CD4-positive, alpha-beta T cell treated with Interferon alpha-2 for 1 hour (primary cell): Measurements from ENCODE around the gene NOA1.

Experiments
- DNase-seq, 2 donors: peaks; one replicate each; pipeline ENCODE4 v3.0.0-alpha.2; 2020 to 2022

NOA1 gene

GRCh38 chr4:56977321-56978012 is at the start of gene NOA1:
NOA1 (minus strand) TSS chr4:56977606; CDS start chr4:56977585, 21 bp downstream.
- peak; percentile 98 to 99 for DNase-seq

DNA sequence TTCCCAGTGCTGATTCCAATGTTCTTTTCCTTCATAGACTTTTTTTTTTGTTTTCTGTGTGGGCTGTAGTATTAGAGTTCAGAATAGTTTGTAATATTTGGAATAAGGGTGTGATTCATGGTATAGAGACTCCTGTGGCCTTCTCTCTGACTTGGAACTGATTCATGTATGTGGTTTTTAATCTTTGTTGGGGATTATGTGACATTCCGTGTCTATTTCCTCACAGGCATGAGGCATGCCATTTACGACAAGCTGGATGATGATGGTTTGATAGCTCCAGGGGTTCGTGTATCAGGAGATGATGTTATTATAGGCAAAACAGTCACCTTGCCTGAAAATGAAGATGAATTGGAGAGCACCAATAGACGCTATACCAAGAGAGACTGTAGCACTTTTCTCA is 45.7 kb upstream of the NOA1 start:
- DNase-seq = no peak

DNA sequence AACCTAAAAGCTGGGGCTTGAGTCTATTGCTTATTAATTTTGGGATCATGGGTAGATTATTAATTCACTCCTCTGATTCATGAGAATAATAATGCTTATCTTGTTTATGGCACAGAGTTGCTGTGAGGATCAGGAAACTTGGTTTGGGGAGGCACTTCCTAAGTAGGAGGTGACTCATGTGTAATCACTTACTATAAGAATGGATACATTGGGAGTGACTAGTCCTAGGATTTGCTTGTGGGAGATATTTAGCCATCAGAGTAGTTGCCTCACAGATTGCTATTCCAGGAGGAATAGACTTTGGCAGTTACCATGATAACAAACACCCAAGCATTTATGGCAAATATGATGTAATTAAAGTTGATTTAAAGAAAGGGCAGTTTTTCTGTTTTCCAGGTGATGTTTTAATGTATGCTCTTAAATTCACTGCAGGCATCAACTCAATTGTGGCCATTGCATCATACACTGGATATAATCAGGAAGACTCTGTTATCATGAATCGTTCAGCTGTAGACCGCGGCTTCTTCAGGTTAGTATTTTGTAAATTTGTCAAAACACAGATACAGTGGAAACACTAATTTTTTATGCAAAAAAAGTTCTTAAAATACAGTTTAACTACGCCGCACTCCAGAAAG is 43.2 kb upstream of the NOA1 start:
- DNase-seq = no peak

GRCh38 chr4:57018980-57019379 is 41.6 kb upstream of the NOA1 start:
- DNase-seq = no peak

- DNase-seq = no peak
Observed at GRCh38 chr4:57013543-57014120, 36.2 kb upstream of the NOA1 start.

GRCh38 chr4:56999751-57000150 is 22.3 kb upstream of the NOA1 start:
- DNase-seq = no peak

DNA sequence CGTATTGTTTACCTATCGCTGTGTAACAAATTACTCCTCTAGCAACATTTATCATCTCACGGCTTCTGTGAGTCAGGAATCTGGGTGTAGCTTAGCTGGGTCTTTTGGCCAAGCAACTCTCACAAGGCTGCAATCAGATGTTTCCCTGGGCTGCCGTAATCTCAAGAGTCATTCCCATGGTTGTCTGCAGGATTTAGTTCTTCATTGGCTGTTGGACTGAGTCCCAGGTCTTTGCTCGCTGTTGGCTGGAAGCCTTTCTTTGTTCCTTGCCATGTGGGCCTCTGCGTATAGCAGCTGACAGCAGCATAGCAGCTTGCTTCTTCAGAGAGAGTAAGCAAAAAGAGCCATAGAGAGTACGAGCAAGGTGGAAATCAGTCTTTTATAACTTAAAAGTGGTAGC is 18.1 kb upstream of the NOA1 start:
- DNase-seq = no peak

- DNase-seq = no peak
Observed at GRCh38 chr4:56990109-56990905, 12.9 kb upstream of the NOA1 start.

- no peak for DNase-seq
Observed at GRCh38 chr4:56986952-56987351, 9.5 kb upstream of the NOA1 start.

DNA sequence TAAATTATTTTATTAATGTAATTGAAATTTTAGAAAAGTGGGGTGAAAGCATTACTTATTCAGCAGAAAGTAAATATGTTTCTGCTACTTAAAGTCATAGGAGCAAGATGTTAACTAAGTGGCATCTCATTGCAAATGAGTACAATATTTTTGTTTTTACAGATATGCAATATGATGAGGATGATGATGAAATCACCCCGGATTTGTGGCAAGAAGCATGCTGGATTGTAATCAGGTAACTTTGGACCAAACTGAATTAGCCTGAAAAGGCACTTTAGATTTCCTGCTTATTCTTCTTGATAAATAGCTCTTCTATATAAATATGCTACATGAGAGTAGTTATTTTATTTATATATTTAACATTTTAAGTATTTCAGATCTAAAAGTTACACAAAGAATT is 8.8 kb upstream of the NOA1 start:
- DNase-seq = no peak

GRCh38 chr4:56981795-56982201 is 4.4 kb upstream of the NOA1 start:
- peak in 1 of 2 donors; percentile 38 for DNase-seq

DNA sequence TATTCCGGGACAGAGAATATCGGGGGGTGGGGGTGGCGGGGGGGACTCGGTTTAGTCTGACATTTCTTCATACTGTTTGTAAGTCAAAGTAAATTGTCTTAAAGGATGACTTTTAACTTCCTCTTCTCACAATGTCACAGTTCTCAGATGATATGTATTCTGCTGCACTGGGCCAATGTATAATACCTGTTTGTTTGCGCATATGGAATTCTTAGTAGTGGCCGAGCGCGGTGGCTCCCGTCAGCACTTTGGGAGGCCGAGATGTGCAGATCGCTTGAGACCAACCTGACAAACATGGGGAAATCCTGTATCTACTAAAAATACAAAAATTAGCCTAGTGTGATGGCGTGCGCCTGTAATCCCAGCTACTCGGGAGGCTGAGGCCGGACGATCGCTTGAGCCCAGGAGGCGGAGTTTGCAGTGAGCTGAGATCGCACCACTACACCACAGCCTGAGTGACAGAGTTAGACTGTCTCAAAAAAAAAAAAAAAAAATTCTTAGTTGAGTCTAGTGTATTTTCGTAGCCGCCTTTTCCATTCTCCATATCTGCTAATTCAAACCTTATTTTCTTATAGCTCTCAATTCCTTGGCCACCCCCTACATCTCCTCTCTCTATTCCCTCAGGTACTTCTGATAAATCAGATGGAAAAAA is 2.1 kb upstream of the NOA1 start:
- DNase-seq = peak; percentile 10 to 55

- DNase-seq = peak; percentile 90
Observed at GRCh38 chr4:56978750-56979303, 1.4 kb upstream of the NOA1 start, which contains the start of gene POLR2B. POLR2B (plus strand) TSS chr4:56978896; CDS start chr4:56978986, 90 bp downstream.

- DNase-seq = peak; percentile 43 to 55
Observed at GRCh38 chr4:56976837-56977320, 527 bp downstream of the NOA1 start.

DNA sequence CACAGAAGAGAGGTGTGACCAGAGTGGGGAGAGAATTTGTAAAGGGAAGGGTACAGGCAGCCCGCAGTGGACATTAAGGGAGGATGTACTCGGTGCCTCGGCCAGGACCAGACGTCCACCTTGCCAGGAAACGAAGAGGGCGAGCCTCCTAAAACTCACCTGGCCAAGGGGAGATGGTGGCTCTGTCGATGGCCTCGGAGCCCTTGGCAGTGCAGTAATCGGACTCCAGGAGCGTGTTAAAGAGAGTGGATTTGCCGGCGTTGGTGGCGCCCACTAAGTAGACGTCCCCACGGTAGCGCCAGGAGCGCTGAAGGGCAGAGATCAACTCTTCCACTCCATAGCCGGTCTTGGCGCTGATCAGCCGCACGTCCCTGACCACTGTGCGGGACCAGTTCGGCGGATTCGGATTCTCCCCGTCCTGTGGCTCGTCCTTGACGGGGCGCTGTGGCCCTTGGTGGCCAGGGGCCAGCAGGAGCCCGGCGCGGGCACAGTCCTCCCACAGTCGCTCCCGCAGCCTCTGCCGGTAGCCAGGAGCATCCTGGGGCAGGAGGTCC is 1.0 kb downstream of the NOA1 start:
- no peak for DNase-seq

GRCh38 chr4:56973336-56973735 is 4.1 kb downstream of the NOA1 start:
- DNase-seq = no peak

GRCh38 chr4:56972809-56973208 is 4.6 kb downstream of the NOA1 start:
- DNase-seq = no peak

GRCh38 chr4:56972389-56972788 is 5.0 kb downstream of the NOA1 start:
- no peak for DNase-seq

GRCh38 chr4:56971383-56971782 is 6.0 kb downstream of the NOA1 start:
- DNase-seq = no peak

DNA sequence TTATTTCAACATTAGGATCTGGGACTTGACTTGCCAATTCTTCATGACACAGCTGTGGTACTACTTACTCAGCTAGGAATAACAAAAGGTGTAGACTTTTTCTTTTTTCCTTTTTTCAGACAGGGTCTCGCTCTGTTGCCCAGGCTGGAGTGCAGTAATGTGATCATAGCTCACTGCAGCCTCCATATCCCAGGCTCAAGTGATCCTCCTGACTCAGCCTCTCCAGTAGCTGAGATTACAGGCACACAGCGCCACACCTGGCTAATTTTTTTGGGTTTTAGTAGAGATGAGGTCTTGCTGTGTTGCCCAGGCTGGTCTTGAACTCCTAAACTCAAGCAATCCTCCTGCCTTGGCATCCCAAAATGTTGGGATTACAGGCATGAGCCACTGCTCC is 16.3 kb downstream of the NOA1 start:
- DNase-seq = no peak

DNA sequence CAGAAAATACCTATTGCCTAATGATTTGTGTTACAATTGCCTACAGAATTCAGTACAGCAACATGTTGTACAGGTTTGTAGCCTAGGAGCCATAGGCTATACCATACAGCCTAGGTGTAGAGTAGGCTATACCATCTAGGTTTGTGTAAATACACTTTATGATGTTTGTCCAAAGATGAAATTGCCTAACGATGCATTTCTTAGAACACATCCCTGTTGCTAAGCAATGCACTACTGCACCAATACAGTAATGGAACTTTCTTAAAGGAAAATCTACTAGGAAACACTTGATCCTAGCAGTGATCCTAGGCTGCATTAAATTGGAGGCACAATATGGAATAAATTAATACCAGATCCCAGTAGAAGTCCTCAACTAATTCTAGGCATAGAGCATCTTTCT is 18.3 kb downstream of the NOA1 start:
- no peak for DNase-seq

DNA sequence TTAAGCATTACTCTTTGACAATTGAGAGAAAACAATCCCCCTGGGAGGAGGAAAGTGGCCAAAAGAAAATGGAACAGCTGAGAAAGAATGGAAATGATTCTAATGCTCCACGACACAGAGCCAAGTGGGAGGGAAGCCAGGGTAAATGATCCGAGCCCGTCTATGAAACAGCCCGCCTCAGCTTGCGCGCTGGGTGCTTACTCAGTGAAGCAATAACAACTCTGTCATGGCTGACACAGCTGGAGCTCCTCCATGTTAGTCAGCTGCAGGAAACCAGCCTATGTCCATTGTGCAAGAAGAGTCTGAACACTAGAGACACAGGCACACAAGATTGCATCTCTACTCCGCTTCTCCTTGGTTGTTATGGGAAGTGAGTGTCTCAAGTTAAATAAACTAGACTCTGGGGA is 19.3 kb downstream of the NOA1 start:
- DNase-seq = peak in 1 of 2 donors; percentile 45
